ENCODE measurements around the gene ADNP2.

Gene ADNP2

GRCh38 chr18:80106482-80107051 lies 2.5 kb upstream of the ADNP2 start:
- no peak for DNase-seq

GRCh38 chr18:80107426-80107825 lies 1.6 kb upstream of the ADNP2 start:
- no peak for DNase-seq

- DNase-seq: no peak
Observed at GRCh38 chr18:80108121-80108536, 933 bp upstream of the ADNP2 start.

GRCh38 chr18:80109676-80110078 lies 615 bp downstream of the ADNP2 start:
- DNase-seq: peak; percentile 25

- no peak for DNase-seq
Observed at GRCh38 chr18:80112624-80113248, 3.7 kb downstream of the ADNP2 start.

- no peak for DNase-seq
Observed at GRCh38 chr18:80115035-80115434, 6.0 kb downstream of the ADNP2 start.

GRCh38 chr18:80119111-80119510 lies 10.0 kb downstream of the ADNP2 start:
- no peak for DNase-seq

- DNase-seq: no peak
Observed at GRCh38 chr18:80120932-80121331, 11.9 kb downstream of the ADNP2 start.

GRCh38 chr18:80124131-80124530 lies 15.1 kb downstream of the ADNP2 start:
- DNase-seq: no peak

GRCh38 chr18:80126797-80127196 lies 17.7 kb downstream of the ADNP2 start:
- no peak for DNase-seq

- DNase-seq: no peak
Observed at GRCh38 chr18:80127635-80128034, 18.6 kb downstream of the ADNP2 start.

GRCh38 chr18:80129672-80130367 lies 20.8 kb downstream of the ADNP2 start:
- no peak for DNase-seq

- no peak for DNase-seq
Observed at GRCh38 chr18:80130555-80130954, 21.5 kb downstream of the ADNP2 start.

GRCh38 chr18:80132180-80132812 lies 23.2 kb downstream of the ADNP2 start:
- no peak for DNase-seq

GRCh38 chr18:80133124-80133523 lies 24.1 kb downstream of the ADNP2 start:
- no peak for DNase-seq

GRCh38 chr18:80135136-80135535 lies 26.1 kb downstream of the ADNP2 start:
- DNase-seq: no peak

- DNase-seq: no peak
Observed at GRCh38 chr18:80136679-80137078, 27.6 kb downstream of the ADNP2 start.

GRCh38 chr18:80137137-80137536 lies 28.1 kb downstream of the ADNP2 start:
- no peak for DNase-seq

- no peak for DNase-seq
Observed at GRCh38 chr18:80137976-80138375, 28.9 kb downstream of the ADNP2 start.

- no peak for DNase-seq
Observed at GRCh38 chr18:80140455-80140985, 31.5 kb downstream of the ADNP2 start.

- peak; percentile 35 for DNase-seq
Observed at GRCh38 chr18:80143881-80144280, 34.8 kb downstream of the ADNP2 start.

GRCh38 chr18:80145196-80145804 lies 36.2 kb downstream of the ADNP2 start:
- DNase-seq: no peak

- DNase-seq: no peak
Observed at GRCh38 chr18:80147037-80147417, 38.0 kb downstream of the ADNP2 start.

Data from fibroblast of upper back skin (primary cell).